GM12874 (cell line): ENCODE data around the gene MAML2.

Experiments
- TF ChIP-seq, protein P1 (sequence below): IDR thresholded peaks from 2 replicates; pipeline ENCODE4 v1.5.1; 2011; ENCODE audit warnings: low read depth, mild to moderate bottlenecking, control low read depth, low read length, moderate library complexity; ENCODE audit not compliant: insufficient read depth

MAML2 gene

DNA sequence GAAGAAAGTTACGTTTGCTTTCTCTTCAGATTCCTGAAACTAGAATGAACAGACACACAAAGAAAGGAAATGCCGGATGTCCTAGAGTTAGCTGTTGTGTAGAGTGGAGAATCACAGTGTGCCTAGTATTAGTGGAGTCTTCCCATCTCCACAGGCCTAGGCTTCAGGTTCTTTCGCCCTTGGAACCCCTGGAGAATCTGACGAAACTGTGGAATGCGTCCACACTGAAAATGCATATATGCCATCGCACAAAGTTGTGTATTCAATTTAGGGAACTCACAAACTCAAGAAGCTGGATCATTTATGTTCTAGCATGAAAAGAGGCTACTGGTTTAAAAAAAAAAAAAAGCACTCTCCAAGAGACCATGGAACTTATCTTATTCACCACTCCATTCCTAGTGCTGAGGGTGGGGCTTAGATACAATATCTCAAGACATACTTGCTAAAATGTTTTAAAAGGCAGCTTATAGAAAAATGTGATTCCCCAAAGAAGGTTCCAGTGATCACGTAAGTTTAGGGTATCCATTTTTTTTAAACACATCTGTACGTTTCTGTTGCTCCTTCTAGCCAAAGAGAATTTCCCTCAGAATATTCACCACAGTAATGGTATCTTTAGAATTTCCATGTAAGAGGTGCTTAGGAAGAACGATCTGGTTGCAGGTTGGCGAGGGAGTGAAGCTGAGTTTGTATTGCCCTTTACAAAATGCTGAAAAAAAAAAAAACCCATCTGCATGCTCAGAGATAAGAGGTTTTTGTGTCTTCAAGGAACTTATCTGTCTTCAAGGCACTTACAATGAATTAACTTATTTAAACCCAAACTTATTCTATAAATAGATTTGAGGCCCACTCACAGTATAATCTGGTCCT is 20.0 kb downstream of the MAML2 start:
- TF ChIP-seq, protein P1, sequence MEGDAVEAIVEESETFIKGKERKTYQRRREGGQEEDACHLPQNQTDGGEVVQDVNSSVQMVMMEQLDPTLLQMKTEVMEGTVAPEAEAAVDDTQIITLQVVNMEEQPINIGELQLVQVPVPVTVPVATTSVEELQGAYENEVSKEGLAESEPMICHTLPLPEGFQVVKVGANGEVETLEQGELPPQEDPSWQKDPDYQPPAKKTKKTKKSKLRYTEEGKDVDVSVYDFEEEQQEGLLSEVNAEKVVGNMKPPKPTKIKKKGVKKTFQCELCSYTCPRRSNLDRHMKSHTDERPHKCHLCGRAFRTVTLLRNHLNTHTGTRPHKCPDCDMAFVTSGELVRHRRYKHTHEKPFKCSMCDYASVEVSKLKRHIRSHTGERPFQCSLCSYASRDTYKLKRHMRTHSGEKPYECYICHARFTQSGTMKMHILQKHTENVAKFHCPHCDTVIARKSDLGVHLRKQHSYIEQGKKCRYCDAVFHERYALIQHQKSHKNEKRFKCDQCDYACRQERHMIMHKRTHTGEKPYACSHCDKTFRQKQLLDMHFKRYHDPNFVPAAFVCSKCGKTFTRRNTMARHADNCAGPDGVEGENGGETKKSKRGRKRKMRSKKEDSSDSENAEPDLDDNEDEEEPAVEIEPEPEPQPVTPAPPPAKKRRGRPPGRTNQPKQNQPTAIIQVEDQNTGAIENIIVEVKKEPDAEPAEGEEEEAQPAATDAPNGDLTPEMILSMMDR, result no peak

DNA sequence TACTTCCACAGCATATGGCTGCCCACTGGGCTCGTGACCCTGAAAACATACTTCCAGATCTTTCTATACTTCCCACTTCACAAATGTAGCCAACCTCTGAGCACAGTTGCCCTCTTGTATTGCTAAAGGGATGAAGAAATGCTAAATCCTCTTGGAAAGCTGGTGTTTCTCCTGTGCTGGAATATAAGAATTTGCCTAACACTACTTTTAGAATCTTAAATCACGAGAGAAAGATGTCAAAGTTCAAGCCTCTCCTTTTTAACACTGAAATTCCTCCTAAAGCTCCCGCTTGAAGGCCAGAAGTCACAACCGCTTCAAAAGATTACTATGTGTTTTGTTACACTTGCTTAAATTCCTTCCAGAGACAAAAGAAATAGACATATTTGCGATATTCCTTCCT is 21.9 kb downstream of the MAML2 start:
- TF ChIP-seq, protein P1, result no peak

DNA sequence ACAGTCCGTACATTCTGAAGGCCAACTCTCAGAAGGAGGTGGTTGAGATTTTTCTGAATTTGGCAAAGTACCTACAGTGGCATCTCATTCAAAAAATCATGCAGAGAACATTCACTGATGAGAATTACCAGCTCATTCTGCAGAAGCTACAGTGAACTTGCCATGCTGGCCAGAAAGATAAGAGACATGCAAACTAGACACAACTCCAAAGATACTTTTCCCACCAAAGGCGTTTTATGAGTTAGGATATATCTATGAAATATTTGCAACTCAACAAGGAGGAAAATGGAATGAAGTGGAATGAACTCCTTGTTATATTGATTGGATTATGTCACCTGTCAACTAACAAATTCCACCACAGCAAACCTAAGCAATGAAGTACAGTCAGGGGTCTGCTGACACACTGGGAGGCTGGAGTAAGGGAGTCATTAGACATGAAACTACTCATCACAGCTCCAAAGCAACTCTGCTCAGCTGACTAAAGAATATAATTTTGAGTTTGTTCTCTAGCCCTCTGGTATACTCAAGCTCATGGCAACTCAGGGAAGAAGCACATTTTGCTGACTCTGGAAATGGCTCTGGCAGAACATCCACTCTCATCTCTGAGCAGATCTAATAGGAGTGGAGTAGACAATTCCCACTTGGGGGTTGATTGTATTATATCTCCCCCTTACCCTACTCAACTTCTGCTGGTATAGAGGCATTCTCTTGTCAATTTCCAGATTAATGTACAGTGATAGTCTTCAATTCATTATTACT is 22.9 kb downstream of the MAML2 start:
- TF ChIP-seq, protein P1, result no peak

DNA sequence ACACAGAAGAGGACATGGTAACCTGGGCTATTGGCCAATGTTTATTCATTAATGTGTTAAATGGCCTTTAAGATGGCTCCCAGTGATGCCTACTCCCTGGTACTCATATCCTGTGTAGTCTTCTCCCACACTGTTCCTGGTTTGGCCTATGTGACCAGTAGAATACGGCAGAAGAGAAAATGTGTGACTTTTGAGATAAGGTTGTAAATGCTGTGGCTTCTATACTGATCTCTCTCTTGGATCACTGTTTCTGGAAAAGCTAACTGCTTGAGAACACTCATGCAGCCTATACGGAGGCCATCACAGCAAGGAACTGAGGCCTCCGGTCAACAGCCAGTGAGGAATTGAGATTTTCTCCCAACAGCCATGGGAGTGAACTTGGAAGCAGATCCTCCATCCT is 24.1 kb downstream of the MAML2 start:
- TF ChIP-seq, protein P1, result no peak

DNA sequence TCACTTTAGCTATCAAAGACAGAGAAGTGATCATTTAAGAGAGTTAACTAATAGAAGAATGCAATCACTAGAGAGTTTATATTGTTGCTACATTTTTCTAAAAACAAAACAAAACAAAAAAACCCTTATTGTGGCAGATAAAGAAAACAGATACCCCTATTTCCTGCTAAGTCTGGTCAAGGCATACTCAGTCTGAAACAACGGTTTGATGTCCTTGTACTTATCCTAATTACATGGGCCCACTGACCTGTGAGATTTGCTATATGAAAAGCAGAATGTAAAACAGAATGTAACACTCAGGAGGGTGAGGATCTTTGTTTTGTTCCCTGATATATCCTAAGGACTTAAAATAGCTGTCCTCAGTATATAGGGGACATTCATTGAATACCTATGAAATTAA is 24.6 kb downstream of the MAML2 start:
- TF ChIP-seq, protein P1, result no peak

DNA sequence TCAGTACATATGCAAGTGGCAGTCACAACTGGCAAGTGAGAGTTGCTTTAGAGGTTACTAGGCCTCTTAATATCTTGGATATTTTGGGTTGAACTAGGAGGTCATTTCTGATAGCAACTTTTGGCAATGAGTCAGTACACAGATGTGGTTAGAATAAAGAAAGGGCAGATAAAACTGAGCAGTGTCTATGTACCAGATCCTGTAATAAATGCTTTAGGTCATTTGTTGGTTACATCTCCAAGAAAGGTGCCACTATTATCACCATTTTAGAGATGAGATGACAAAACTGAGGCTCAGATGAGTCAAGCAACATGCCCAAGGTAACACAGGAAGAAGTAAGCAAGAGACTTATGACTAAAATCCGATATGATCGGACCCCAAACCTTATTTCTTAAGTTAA is 25.0 kb downstream of the MAML2 start:
- TF ChIP-seq, protein P1, result no peak

DNA sequence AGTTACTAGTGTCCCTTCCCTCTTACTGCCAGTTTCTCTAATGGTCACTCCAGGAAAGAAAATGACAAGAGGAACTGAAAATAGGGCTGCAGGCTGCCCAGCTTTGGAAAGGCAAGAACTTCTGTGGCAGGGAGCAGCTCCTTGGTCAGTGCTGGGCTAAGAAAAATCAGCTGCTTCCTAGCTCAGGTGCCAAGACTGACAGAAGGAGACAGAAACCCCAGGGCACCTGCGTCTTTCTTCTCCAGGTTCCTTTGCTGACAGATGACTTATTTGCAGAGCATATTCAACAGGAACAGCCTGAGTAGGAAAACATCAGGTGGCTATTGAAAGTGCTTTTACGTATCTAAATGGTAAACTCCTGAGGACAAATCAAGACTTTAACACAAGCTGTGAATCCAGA is 25.4 kb downstream of the MAML2 start:
- TF ChIP-seq, protein P1, result no peak
